HG03571 (cell line): Measurements from ENCODE around the gene RNPEPL1.

ENCODE experiments used
- ATAC-seq: cut with Tn5 transposase; IDR thresholded peaks from one replicate; pipeline ENCODE4 v1.9.1; 2021; ENCODE audit not compliant: unreplicated experiment

Gene RNPEPL1

GRCh38 chr2:240589850-240590525 lies 21.7 kb downstream of the RNPEPL1 start:
- no peak for ATAC-seq

- no peak for ATAC-seq
Measured at GRCh38 chr2:240590681-240591111, 22.4 kb downstream of the RNPEPL1 start.

- ATAC-seq, result no peak
Measured at GRCh38 chr2:240591226-240591625, 22.9 kb downstream of the RNPEPL1 start.

- no peak for ATAC-seq
Measured at GRCh38 chr2:240591784-240592183, 23.5 kb downstream of the RNPEPL1 start.

GRCh38 chr2:240593026-240593702 lies 24.9 kb downstream of the RNPEPL1 start:
- no peak for ATAC-seq

GRCh38 chr2:240593703-240594451 lies 25.6 kb downstream of the RNPEPL1 start:
- no peak for ATAC-seq

GRCh38 chr2:240594511-240595380 lies 26.5 kb downstream of the RNPEPL1 start:
- no peak for ATAC-seq

- no peak for ATAC-seq
Measured at GRCh38 chr2:240595381-240596079, 27.2 kb downstream of the RNPEPL1 start.

GRCh38 chr2:240596080-240596460 lies 27.8 kb downstream of the RNPEPL1 start:
- ATAC-seq, result no peak

GRCh38 chr2:240596491-240596931 lies 28.2 kb downstream of the RNPEPL1 start:
- ATAC-seq, result no peak

GRCh38 chr2:240597054-240597418 lies 28.8 kb downstream of the RNPEPL1 start:
- no peak for ATAC-seq

- ATAC-seq, result no peak
Measured at GRCh38 chr2:240597419-240598181, 29.3 kb downstream of the RNPEPL1 start.

GRCh38 chr2:240598311-240598911 lies 30.1 kb downstream of the RNPEPL1 start:
- ATAC-seq, result no peak

- ATAC-seq, result no peak
Measured at GRCh38 chr2:240599141-240599583, 30.9 kb downstream of the RNPEPL1 start.

- no peak for ATAC-seq
Measured at GRCh38 chr2:240600451-240600961, 32.2 kb downstream of the RNPEPL1 start.

GRCh38 chr2:240601061-240601830 lies 33.0 kb downstream of the RNPEPL1 start:
- no peak for ATAC-seq

- ATAC-seq, result no peak
Measured at GRCh38 chr2:240601831-240602160, 33.5 kb downstream of the RNPEPL1 start.
